A673 (cell line): ENCODE data around the gene GPC1. TPM values are rescaled to one million over a fixed set of nuclear protein-coding genes. Genes with fewer than 3 reads are reported as not detected.

Experiments
- BruUV-seq: library from RNA; stranded (reverse); fragments of 400-500 nt; replicated peaks from 2 replicates; lab custom pipeline; 2021; lab: Mats Ljungman, UMichigan
- CTCF ChIA-PET: fragments of 300-600 bp; sonication (Branson Sonifier 250); formaldehyde crosslinking; loops from one replicate; lab custom pipeline; 2022; ENCODE audit warnings: antibody characterized with exemption; lab: Charles Lee
- POLR2A ChIA-PET: fragments of 300-600 bp; sonication (Branson Sonifier 250); formaldehyde crosslinking; loops from one replicate; lab custom pipeline; 2022; ENCODE audit warnings: antibody characterized with exemption; ENCODE audit not compliant: low non-redundant PET; lab: Charles Lee
- DNase-seq: peaks from one replicate; pipeline ENCODE4 v3.0.0-alpha.2; 2015; ENCODE audit warnings: low spot score
- H3K27ac ChIP-seq: fragments of 200-600 bp; sonication (generic); 2 replicates; pipeline ENCODE4 v1.5.1; 2016; ENCODE audit warnings: mixed run types, low read depth, mild to moderate bottlenecking, mixed read lengths, antibody characterized with exemption, low read length; ENCODE audit not compliant: poor library complexity, severe bottlenecking
- H3K27me3 ChIP-seq: fragments of 200-600 bp; sonication (generic); replicated peaks from 2 replicates; pipeline ENCODE4 v1.6.1; 2017; ENCODE audit warnings: mixed run types, low read depth, mild to moderate bottlenecking, mixed read lengths, antibody characterized with exemption, low read length; ENCODE audit not compliant: insufficient read depth, poor library complexity
- H3K36me3 ChIP-seq: fragments of 200-600 bp; sonication (generic); 2 replicates; pipeline ENCODE4 v1.6.1; 2016; ENCODE audit warnings: mixed run types, mild to moderate bottlenecking, mixed read lengths, antibody characterized with exemption, low read length; ENCODE audit not compliant: insufficient read depth, poor library complexity, severe bottlenecking
- H3K4me1 ChIP-seq: fragments of 200-600 bp; sonication (generic); 2 replicates; pipeline ENCODE4 v1.6.1; 2017; ENCODE audit warnings: mixed run types, mild to moderate bottlenecking, mixed read lengths, antibody characterized with exemption, low read length; ENCODE audit not compliant: insufficient read depth, poor library complexity, severe bottlenecking
- H3K4me3 ChIP-seq: fragments of 200-600 bp; sonication (generic); 2 replicates; pipeline ENCODE4 v1.5.1; 2016; ENCODE audit warnings: low read depth, mixed run types, mild to moderate bottlenecking, mixed read lengths, low read length; ENCODE audit not compliant: poor library complexity, severe bottlenecking
- H3K9me3 ChIP-seq: fragments of 200-600 bp; sonication (generic); 2 replicates; pipeline ENCODE4 v1.6.1; 2016; ENCODE audit warnings: mixed run types, low read depth, mild to moderate bottlenecking, mixed read lengths, antibody characterized with exemption, low read length; ENCODE audit not compliant: poor library complexity, severe bottlenecking
- CTCF ChIP-seq: fragments of 300-800, 200-600 bp; sonication (generic); conservative IDR thresholded peaks from 2 replicates; pipeline ENCODE4 v1.5.1; 2017; ENCODE audit warnings: low read depth, mild to moderate bottlenecking, antibody characterized with exemption, low read length, moderate library complexity, mixed read lengths
- EZH2 ChIP-seq: fragments of 200-600 bp; sonication (generic); IDR thresholded peaks from 2 replicates; pipeline ENCODE4 v1.6.1; 2017; ENCODE audit warnings: borderline replicate concordance, low read depth, mild to moderate bottlenecking, mixed read lengths, antibody characterized with exemption, low read length; ENCODE audit not compliant: poor library complexity, severe bottlenecking
- intact Hi-C: fragments of 100-400 bp; cut with micrococcal nuclease; formaldehyde crosslinking; loops from one replicate; pipeline ENCODE4 v1.10.0; 2022; ENCODE audit not compliant: unreplicated experiment
- total RNA-seq: library from RNA; stranded (reverse); gene quantifications from 2 replicates; pipeline ENCODE4 v1.2.3, GENCODE V29; 2021

GPC1 gene
- total RNA-seq, 1 experiment from 2014 or later = 21.2 TPM

GRCh38 chr2:240459401-240460252, 24.2 kb downstream of the GPC1 start:
- no peak for TF ChIP-seq EZH2
- no peak for TF ChIP-seq CTCF
- H3K36me3 ChIP-seq = no peaks in the 10 kb centered on the region
- H3K27me3 ChIP-seq = no peaks in the 10 kb centered on the region
- ChIA-PET CTCF (no interaction called here), POLR2A (no interaction called here)
- intact Hi-C loops = no loop called here
- H3K4me1 ChIP-seq = no peaks in the 10 kb centered on the region
- no peaks in the 10 kb centered on the region for H3K9me3 ChIP-seq
- DNase-seq = no peak
- H3K4me3 ChIP-seq = no peak overlapping the region
- no peak overlapping the region for H3K27ac ChIP-seq
- no TSS peak for BruUV-seq

- intact Hi-C loops = no loop called here
- DNase-seq = no peak
- no TSS peak for BruUV-seq
- no peaks in the 10 kb centered on the region for H3K36me3 ChIP-seq
- ChIA-PET CTCF (no interaction called here), POLR2A (no interaction called here)
- H3K4me3 ChIP-seq = no peak overlapping the region
- no peaks in the 10 kb centered on the region for H3K4me1 ChIP-seq
- H3K27me3 ChIP-seq = no peaks in the 10 kb centered on the region
- no peaks in the 10 kb centered on the region for H3K9me3 ChIP-seq
- H3K27ac ChIP-seq = no peak overlapping the region
- TF ChIP-seq EZH2 = no peak
- TF ChIP-seq CTCF = no peak
Observed at GRCh38 chr2:240460253-240460711, 24.8 kb downstream of the GPC1 start.

DNA sequence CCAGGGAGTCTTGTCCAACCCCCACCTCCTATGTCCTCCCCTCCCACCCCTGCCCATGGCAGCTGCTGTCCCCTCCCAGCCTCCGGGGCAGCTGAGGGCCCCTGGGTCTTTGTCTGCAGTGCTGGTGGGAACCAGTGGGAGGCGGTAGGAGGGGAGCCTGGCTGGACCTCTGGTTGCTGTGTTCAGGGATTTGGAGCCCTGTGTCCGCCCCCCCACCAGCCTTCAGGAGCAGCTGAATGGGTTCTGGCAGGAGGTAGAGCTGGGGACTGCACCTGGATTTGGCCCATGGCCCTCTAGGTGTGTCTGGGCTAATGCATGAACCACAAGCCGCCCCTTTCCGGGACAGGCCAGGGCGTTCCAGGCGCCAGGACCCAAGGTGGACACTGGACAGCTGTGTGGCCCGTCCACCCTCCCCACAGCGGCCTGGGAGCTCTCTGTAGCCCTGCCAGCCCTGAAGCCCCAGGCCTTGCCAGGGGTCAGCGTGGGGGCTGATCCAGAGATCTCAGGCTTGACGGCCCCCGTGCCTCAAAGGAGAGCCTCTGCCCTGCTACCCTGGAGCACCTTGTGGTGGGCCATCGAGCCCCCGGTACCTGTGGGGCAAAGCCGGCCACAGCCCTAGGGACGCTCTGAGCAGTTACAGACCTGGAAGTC, 25.4 kb downstream of the GPC1 start:
- POLR2A ChIA-PET = no interaction called here
- no peak for DNase-seq
- Histone ChIP-seq H3K4me1 (no peaks in the 10 kb centered on the region), H3K36me3 (no peaks in the 10 kb centered on the region), H3K4me3 (no peak overlapping the region), H3K27ac (no peak overlapping the region), H3K9me3 (no peaks in the 10 kb centered on the region), H3K27me3 (no peaks in the 10 kb centered on the region)
- intact Hi-C loops = no loop called here
- TF ChIP-seq EZH2 (no peak), CTCF (peak; percentile 37; the same call in 1 of the 2 replicates)
- BruUV-seq = no TSS peak
- CTCF ChIA-PET = interaction anchor here (0.7 kb wide), 1 partner anchor 291 kb away, joined by 3 read pairs; no protein-coding TSS in a partner anchor
